VCaP (cell line): Measurements from ENCODE around the gene MLPH.
A peak's percentile ranks its signal among the peaks of the same experiment; 100 is the strongest.

ENCODE experiments used
- H3K27ac ChIP-seq: fragments of 450-650 bp; 2 replicates; pipeline ENCODE4 v1.5.1; 2017
- CTCF ChIP-seq: fragments of 450-650 bp; conservative IDR thresholded peaks from 2 replicates; pipeline ENCODE4 v1.5.1; 2017; ENCODE audit warnings: mild to moderate bottlenecking, moderate library complexity

MLPH gene

GRCh38 chr2:237601453-237602116 lies 114.5 kb downstream of the MLPH start:
- TF ChIP-seq CTCF: no peak
- H3K27ac ChIP-seq: no peak overlapping the region

GRCh38 chr2:237602409-237602808 lies 115.4 kb downstream of the MLPH start:
- TF ChIP-seq CTCF: no peak
- no peak overlapping the region for H3K27ac ChIP-seq

- TF ChIP-seq CTCF: no peak
- peak overlapping the region; percentile 50 for H3K27ac ChIP-seq
These were observed 116.1 kb downstream of the MLPH start for GRCh38 chr2:237603049-237603717.

GRCh38 chr2:237603718-237604362 lies 116.8 kb downstream of the MLPH start:
- H3K27ac ChIP-seq: peak overlapping the region; percentile 50
- TF ChIP-seq CTCF: no peak

- H3K27ac ChIP-seq: peak overlapping the region; percentile 50; the same call in 1 of the 2 replicates
- no peak for TF ChIP-seq CTCF
These were observed 117.3 kb downstream of the MLPH start for GRCh38 chr2:237604391-237604790.
